Suppressor macrophage (primary cell): ENCODE measurements around the gene LHX2.
A peak's percentile ranks its signal among the peaks of the same experiment; 100 is the strongest.
"Not testable (repeated sequence)": the region's sequence is repeated elsewhere in the genome, so short reads cannot be mapped to it uniquely, and the experiment has no call there.

Experiments
- DNase-seq, 4 experiments: peaks; one replicate each; pipeline ENCODE4 v3.0.0-alpha.2; 2020 to 2022
- total RNA-seq, 17 experiments: gene quantifications; one replicate each; lab custom pipeline; 2026; ENCODE audit warnings: mixed read lengths in 6 of 17, inconsistent platforms in 3 of 17; lab: John Stamatoyannopoulos, UW

LHX2 gene
- total RNA-seq: 0.04 to 1.5 (median 0.38) reads per million in 17 experiments

DNA sequence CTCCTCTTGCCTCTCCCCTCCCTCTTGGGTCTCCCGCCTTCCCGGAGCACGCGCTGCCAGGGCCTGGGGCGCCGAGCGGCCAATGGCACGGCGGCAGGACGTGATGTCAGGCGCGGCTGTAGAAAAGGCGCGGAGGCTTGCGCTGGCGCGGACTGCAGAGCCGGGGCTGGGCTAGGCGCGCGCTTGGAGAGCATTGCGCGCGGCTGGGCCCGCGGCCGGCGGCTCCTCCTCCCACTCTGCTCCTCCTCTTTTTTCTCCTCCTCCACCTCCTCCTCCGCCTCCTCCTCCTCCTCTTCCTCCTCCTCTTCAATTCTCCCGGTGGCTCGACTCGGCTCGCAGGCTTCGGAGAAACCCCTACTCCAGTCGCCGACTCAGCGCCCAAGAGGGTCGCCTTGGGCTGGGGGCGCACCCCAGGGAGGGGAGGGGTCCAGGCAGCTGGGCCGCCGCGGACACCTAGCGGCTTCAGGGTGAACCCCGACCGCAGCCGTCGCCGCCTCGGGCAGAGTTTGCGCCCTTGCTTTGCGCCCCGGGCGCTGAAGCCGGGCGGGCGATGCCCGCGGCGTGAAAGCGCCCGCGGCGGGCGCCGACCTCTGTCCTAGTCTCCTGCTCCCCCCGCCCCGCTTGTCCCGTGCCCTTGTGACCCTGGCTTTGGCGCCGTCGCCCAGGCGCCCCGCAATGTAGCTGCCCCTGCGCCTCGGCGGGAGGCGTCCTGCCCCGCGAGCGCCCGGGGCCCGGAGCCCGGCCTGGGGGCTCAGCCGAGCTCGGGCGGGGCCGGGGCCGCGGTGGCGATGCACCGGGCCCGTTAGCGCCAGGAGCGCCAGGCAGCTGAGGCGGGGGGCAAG lies at the start of gene LHX2:
Gene LHX2, plus strand, starts transcription at position 309 of the 842 bp plus-strand sequence. CDS start 581 bp downstream, outside the sequence.
- DNase-seq: peak; percentile 69 to 85 (median 76)

DNA sequence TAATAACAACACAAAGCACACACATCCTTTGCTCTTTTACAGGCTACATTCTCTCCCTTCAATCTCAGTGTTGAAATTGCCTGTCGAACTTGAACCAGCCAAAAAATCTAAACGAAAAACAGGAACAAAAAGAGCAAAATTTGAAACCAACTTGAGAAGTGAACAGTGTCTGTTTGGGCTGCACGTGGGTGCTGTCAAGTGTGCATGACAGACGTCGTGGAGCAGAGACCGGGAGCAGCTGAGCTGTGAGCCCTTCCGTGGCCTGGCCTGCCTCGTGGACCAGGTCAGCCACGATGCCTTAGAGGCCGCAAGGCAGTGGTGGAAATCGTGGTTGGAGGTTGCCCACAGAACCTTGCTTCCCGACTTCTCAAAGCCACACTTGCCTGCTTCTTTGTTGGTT lies 46.8 kb upstream of the LHX2 start:
- peak; percentile 31 to 51 (median 44) for DNase-seq

GRCh38 chr9:123965801-123966686 lies 45.5 kb upstream of the LHX2 start:
- DNase-seq: no peak

GRCh38 chr9:123967323-123967722 lies 44.2 kb upstream of the LHX2 start:
- DNase-seq: no peak

DNA sequence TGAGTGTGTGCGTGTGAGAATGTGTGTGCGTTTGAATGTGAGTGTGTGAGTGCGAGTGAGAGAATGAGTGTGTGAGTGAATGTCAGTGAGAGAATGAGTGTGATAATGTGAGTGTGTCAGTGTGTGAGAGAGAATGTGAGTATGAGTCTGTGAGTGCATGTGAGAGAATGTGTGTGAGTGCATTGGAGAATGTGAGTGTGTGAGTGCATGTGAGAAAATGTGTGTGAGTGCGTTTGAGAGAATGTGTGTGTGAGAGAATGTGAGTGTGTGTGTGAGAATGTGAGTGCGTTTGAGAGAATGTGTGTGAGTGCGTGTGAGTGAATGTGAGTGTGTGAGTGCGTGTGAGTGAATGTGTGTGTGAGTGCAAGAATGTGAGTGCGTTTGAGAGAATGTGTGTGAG lies 39.0 kb upstream of the LHX2 start:
- DNase-seq: no peak

DNA sequence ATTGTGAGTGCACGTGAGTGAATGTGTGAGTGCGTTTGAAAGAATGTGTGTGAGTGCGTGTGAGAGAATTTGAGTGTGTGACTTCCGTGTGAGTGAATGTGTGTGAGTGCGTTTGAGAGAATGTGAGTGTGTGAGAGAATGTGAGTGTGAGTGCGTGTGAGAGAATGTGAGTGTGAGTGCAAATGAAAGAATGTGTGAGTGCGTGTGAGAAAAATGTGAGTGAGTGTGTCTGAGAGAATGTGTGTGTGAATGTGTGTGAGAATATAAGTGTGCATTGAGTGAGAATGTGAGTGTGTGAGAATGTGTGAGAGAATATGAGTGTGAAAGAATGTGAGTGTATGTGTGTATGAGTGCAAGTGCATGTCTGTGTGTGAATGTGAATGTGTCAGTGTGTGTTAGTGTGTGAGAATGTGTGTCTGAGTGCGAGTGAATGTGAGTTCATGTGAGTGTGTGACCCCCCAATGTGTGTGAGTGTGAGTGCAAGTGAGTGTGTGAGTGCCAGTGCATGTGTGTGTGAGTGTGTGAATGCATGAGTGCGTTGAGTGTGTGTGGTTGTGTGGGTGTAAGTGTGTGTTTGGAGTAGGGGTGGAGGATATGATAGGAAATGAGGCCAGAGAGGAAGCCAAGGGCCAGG lies 37.9 kb upstream of the LHX2 start:
- DNase-seq: no peak

- no peak for DNase-seq
Measured at GRCh38 chr9:123974471-123974870, 37.1 kb upstream of the LHX2 start.

- DNase-seq: no peak
Measured at GRCh38 chr9:123975871-123976270, 35.7 kb upstream of the LHX2 start.

DNA sequence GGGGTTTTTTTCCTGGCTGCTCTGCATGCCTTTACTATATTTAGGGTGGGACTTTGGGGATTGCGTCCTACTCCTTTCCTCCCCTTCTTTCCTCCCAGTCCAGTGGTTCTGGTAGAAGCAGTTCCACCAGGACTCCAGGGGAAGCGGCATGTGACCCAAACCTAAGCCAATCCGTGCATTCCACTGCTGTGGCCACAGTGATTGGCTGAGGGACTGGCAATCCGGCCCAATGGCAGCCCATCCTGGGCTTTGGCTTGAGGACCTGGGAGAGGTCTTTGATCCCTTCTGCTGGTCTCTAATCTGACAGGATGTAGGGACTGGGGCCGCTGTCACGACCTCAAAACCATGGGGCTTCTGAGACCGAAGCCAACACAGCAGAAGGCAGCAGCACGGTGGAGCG lies 35.0 kb upstream of the LHX2 start:
- not testable (repeated sequence) for DNase-seq

DNA sequence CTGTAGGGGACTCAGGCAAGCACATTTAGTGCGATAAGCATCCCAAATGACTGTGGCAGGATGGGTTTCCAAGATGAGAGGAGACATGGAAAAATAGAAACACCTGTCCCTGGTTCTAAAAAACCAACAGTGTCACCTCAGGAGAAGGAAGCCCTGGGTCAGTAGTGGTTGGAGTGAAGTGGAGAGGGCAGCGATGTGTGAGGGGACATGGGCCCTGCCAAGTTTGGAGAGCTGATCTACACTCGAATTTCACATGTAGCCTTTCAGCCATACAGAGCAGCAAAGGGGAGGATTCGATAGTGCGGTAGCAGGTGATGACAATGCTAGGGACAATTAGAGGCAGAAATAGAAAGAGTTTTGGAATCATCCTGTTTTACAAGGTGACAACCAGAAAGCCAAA lies 32.6 kb upstream of the LHX2 start:
- DNase-seq: no peak

DNA sequence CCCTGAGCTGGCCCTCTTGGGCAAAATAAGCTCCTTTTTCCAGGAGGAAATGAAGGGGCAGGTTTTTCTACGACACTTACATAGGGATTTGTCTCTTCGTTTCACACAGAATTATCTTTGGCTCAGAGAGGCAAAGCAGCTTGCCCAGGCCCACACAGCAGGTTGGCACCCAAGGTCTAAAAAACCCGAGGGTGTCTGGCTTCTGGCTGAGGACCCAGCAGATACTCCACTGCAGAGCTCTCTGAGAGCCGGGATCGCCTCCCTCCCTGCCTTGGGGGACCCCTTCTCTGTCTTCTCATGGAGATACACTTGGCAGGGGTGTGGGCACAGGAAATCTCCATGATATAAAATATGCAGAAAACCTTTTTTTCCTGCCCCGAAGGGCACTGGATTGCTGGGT lies 29.0 kb upstream of the LHX2 start:
- DNase-seq: no peak

DNA sequence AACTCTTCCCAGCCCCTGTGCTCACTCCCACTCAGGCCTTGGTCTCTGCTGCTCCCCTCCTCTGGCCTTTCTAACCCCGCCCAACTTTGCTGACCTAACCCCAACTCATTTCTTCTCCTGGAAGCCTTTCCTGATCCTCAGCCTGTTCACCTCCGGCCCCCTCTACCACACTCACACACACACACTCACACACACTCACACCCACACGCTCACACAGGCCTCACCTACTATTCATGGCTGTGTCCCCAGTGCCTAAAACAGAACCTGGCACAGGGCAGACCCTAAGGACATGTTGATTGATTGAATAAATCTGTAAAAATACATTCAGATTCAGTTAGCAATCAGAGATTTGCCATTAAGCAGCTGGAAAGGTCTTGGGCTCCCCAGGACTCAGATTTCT lies 28.5 kb upstream of the LHX2 start:
- no peak for DNase-seq

GRCh38 chr9:123984802-123985201 lies 26.8 kb upstream of the LHX2 start:
- no peak for DNase-seq

DNA sequence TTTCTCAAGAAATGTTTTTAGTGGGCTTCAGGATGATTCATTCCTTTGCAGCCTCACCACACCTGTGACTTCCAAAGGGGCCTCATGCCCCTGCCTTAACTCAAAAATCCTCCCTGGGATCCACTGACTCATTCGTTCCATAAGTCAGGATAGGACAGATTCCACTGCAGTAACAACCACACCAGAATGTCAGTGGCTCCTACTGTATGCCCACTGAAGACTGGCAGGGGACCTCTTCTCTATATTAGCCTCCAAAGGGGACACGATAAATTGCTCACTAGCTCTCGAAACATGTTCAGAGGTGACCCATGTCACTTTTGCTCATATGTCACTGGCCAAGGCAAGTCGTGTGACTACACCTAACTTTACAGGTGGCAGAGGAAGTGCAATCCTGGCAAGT lies 25.7 kb upstream of the LHX2 start:
- DNase-seq: no peak

- no peak for DNase-seq
Measured at GRCh38 chr9:123990427-123990826, 21.1 kb upstream of the LHX2 start.

DNA sequence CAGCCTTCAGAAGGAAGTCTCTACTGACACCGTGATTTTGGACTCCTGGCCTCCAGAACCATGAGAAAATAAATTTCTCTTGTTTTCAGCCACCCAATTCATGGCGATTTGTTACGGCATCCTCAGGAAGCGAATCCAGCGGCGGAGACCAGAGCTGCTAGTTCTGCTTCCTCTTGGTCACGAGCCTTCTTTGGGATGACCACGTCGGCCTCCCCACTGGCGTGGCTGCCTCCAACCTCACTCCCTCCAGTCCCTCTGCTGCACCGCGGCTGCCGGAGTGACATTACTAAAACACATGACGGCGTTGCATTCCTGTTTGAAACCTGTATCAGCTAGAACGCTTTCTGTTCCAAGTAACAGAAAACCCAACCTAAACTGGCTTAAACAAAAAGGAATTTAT lies 18.9 kb upstream of the LHX2 start:
- DNase-seq: not testable (repeated sequence)

DNA sequence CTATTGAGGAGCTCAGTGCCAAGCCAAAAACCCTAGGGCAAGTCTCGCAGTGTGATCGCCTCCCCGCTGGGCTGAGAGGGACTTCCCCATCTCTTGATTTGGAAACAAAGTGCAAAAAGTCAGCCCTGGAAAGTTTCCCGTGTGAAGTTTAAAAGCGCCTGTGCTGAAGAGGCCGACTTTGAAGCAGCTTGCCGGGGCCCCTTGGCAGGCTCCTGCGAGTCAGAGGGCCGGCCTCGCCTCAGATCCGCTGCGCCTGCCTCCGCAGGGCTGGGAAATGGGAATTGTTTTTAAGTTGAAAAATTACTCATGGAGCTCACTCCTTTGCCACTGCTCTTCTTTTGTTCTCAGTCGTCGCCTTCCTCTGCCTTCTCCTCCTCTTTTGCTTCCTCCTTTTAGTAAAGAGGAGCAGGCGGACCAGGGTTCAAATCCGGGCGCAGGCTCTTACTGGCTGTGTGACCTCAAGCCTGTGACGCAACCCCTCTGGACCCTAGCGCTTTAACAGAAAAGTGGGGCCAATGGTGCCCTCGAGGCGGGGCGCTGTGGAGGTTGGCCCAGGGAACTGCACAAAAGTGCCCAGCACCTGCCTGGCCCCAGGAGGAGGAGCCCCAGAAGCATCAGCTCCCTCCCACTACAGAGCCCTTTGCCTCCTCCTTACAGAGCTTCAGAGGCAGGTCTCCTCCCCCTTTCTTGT lies 14.7 kb upstream of the LHX2 start:
- peak; percentile 78 to 89 (median 87) for DNase-seq

DNA sequence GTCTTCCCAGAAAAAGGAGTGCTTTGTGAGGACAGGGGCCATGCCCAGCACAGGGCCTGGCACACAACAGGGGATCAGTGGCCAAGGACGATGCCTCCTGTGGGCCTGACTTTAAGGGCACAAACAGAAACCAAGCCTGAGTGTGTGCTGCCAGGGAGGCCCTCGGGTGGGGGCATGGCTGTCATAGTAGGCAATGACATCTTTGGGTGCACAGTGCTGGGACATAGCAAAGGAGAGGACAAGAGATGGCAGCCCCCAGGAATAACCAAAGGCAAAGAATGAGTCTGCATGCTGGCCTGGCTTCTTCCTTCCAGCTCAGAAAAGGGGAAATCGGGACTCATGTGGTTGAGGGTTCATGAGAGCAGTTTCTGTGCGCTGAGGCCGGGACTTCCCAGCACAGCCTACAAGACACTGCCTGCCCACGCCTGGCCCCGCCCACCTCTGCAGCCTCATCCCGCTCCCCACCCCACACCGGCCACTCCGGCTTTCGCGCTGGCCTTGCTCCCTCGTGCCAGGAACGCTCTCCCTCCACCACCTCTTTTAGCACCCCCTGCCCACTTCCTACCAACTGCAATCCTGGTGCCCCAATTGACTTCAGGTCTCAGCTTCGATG lies 13.8 kb upstream of the LHX2 start:
- peak; percentile 85 to 96 (median 94) for DNase-seq

- no peak for DNase-seq
Measured at GRCh38 chr9:123998278-123998925, 13.2 kb upstream of the LHX2 start.

DNA sequence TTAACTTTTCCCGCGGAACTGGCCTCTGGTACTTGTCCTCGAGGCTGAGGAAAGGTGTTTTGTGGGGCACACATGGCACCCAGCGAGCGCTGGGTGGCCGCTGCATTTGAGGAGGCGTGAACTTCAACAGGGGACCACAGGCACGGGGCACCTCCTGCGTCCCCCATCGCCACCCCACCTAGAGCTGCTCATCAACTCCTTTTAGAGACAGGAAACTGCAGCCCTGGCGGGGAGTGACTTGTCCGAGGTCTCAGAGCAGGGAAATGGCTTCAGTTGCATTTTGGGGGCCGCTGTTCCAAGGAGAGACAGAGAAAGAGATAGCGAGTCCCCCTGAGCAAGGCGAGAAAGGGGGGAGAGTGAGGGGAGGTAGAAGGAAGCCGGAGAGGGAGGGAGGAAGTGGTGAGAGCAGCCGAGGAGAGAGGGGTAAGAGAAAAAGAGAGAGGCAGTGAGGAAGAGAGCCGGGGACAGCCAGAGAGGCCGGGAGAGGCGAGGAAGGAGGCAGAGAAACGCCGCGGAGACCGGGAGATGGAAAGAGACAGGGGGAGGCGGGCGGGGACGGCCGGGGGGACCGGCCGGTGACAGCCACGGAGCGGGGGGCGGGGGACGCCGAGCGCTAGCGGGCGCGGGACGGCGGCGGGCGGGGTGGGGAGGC lies 12.5 kb upstream of the LHX2 start:
- DNase-seq: peak in 1 of 4 experiments; percentile 41

DNA sequence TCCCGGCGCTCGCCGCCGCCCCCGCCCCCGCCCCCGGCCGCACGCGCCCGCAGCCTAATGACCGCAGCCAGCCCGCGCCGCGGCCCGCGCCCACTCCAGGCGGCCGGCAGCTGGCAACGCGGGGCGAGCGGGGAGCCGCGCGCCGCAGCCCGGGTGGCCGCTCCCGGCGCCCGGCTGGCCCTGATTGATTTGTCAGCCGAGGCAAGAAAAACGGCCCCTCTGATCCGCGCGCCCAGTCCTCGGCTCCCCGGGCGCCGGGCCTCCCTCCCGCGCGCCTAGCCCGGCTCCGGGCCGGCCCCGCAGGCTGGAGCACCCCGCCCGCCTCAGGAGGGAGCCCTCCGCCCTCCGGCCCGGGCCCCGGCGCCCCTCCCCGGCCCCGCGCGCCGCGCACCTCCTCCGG lies 11.9 kb upstream of the LHX2 start:
- peak in 2 of 4 experiments; percentile 31 to 49 for DNase-seq
